SK-N-SH (cell line): ENCODE measurements around the gene CDC25A. TPM values are rescaled to one million over a fixed set of nuclear protein-coding genes. Genes with fewer than 3 reads are reported as not detected.
A peak's percentile ranks its signal among the peaks of the same experiment; 100 is the strongest.
"Not testable (repeated sequence)": the region's sequence is repeated elsewhere in the genome, so short reads cannot be mapped to it uniquely, and the experiment has no call there.

ENCODE experiments used
- CTCF ChIA-PET: fragments of 300-600, 350-600 bp; formaldehyde crosslinking; extraction: SDS; loops from one replicate; lab custom pipeline; 2021; lab: Yijun Ruan, JAX
- POLR2A ChIA-PET: fragments of 350-600 bp; sonication (Branson Sonifier 250); formaldehyde crosslinking; extraction: SDS; loops from one replicate; lab custom pipeline; 2020; ENCODE audit warnings: antibody characterized with exemption, inconsistent platforms; lab: Yijun Ruan, JAX
- DNase-seq: peaks from one replicate; pipeline ENCODE4 v3.0.0; 2012
- H2AFZ ChIP-seq: fragments of 200-600 bp; sonication (generic); 2 replicates; pipeline ENCODE4 v1.8.1; 2016; ENCODE audit warnings: antibody characterized with exemption, mild to moderate bottlenecking, low read depth
- H3F3A ChIP-seq: fragments of 200-600 bp; sonication (generic); replicated peaks from 2 replicates; pipeline ENCODE3; 2016; ENCODE audit warnings: antibody characterized with exemption, mild to moderate bottlenecking; ENCODE audit not compliant: insufficient read depth
- H3K27ac ChIP-seq, 2 experiments: fragments of 200-500 bp in 1 of 2; fragments of 200-600 bp in 1 of 2; sonication (Bioruptor generic) in 1 of 2; sonication (generic), shearing (Covaris generic) in 1 of 2; 2 replicates each; pipeline versions ENCODE4 v1.5.1 to v1.6.1; 2014 to 2016; ENCODE audit warnings: low read depth in 2 of 2, inconsistent platforms in 1 of 2, low read length in 1 of 2, mild to moderate bottlenecking in 1 of 2, mixed read lengths in 1 of 2
- H3K27me3 ChIP-seq: fragments of 200-600 bp; sonication (generic), shearing (Covaris generic); 2 replicates; pipeline ENCODE4 v1.6.1; 2016; ENCODE audit warnings: mixed run types; ENCODE audit not compliant: insufficient read depth
- H3K36me3 ChIP-seq, 2 experiments: fragments of 200-500 bp in 1 of 2; fragments of 200-600 bp in 1 of 2; sonication (Bioruptor generic) in 1 of 2; sonication (generic) in 1 of 2; replicated peaks in 1 of 2; 2 replicates each; pipeline versions ENCODE3 to v1.5.1; 2014 to 2016; ENCODE audit warnings: low read length in 1 of 2, mild to moderate bottlenecking in 1 of 2; ENCODE audit not compliant: insufficient read depth in 2 of 2, control insufficient read depth in 1 of 2
- H3K4me1 ChIP-seq, 2 experiments: fragments of 200-500 bp in 1 of 2; fragments of 200-600 bp in 1 of 2; sonication (Bioruptor generic) in 1 of 2; sonication (generic), shearing (Covaris generic) in 1 of 2; 2 replicates each; pipeline versions ENCODE4 v1.5.1 to v1.6.1; 2014 to 2016; ENCODE audit warnings: low read depth in 1 of 2, low read length in 1 of 2, mixed run types in 1 of 2; ENCODE audit not compliant: insufficient read depth in 2 of 2, control insufficient read depth in 1 of 2
- H3K4me2 ChIP-seq: fragments of 200-600 bp; sonication (generic), shearing (Covaris generic); 2 replicates; pipeline ENCODE4 v1.6.1; 2017; ENCODE audit warnings: mixed run types
- H3K4me3 ChIP-seq, 2 experiments: fragments of 200-500 bp in 1 of 2; fragments of 200-600 bp in 1 of 2; sonication (Bioruptor generic) in 1 of 2; sonication (generic), shearing (Covaris generic) in 1 of 2; 2 replicates each; pipeline versions ENCODE4 v1.5.1 to v1.8.1; 2014 to 2016; ENCODE audit warnings: low read depth in 2 of 2, inconsistent platforms in 1 of 2, low read length in 1 of 2, mild to moderate bottlenecking in 1 of 2, mixed read lengths in 1 of 2, moderate library complexity in 1 of 2
- H3K79me2 ChIP-seq: fragments of 200-600 bp; sonication (generic); 2 replicates; pipeline ENCODE4 v1.8.1; 2017; ENCODE audit warnings: mild to moderate bottlenecking; ENCODE audit not compliant: insufficient read depth
- H3K9ac ChIP-seq: fragments of 200-600 bp; sonication (generic); 2 replicates; pipeline ENCODE4 v1.6.1; 2017; ENCODE audit warnings: mixed run types
- H3K9me2 ChIP-seq: fragments of 200-600 bp; sonication (generic); 2 replicates; pipeline ENCODE4 v1.6.1; 2017; ENCODE audit warnings: mixed run types
- H3K9me3 ChIP-seq: fragments of 200-600 bp; sonication (generic); 2 replicates; pipeline ENCODE4 v1.6.1; 2017; ENCODE audit warnings: mixed run types, mild to moderate bottlenecking, moderate library complexity
- H4K20me1 ChIP-seq: fragments of 200-600 bp; sonication (generic); 2 replicates; pipeline ENCODE4 v1.6.1; 2017; ENCODE audit warnings: mild to moderate bottlenecking, mixed run types; ENCODE audit not compliant: insufficient read depth
- CTCF ChIP-seq: fragments of 200-600 bp; sonication (generic); IDR thresholded peaks from 2 replicates; pipeline ENCODE4 v1.6.1; 2017; ENCODE audit warnings: antibody characterized with exemption, mild to moderate bottlenecking, moderate library complexity
- FOSL2 ChIP-seq: IDR thresholded peaks from 2 replicates; pipeline ENCODE4 v1.4.0; 2012; ENCODE audit warnings: low read depth, mild to moderate bottlenecking, moderate library complexity, borderline replicate concordance
- GABPA ChIP-seq: IDR thresholded peaks from 2 replicates; pipeline ENCODE4 v1.4.0; 2012; ENCODE audit warnings: low read depth, mild to moderate bottlenecking
- GATA2 ChIP-seq: sonication (generic); formaldehyde crosslinking; IDR thresholded peaks from 2 replicates; pipeline ENCODE4 v1.5.0; 2020; ENCODE audit warnings: mild to moderate bottlenecking, missing genetic modification reagents
- JUND ChIP-seq: IDR thresholded peaks from 2 replicates; pipeline ENCODE4 v1.4.0; 2012
- MEF2A ChIP-seq: IDR thresholded peaks from 2 replicates; pipeline ENCODE4 v1.4.0; 2012; ENCODE audit warnings: low read depth, borderline replicate concordance
- PBX3 ChIP-seq: IDR thresholded peaks from 2 replicates; pipeline ENCODE4; 2012
- RCOR1 ChIP-seq: fragments of 150-350 bp; IDR thresholded peaks from 2 replicates; pipeline ENCODE4 v1.6.1; 2017; ENCODE audit warnings: antibody characterized with exemption, low read length
- WGBS: methylation state at CpG from one replicate; pipeline ENCODE4 v1.1.6; 2017; ENCODE audit warnings: low lambda C conversion rate; 5-methylcytosine and 5-hydroxymethylcytosine counted together
- polyA plus RNA-seq, 3 experiments: library from polyadenylated mRNA; depleted of rRNA; stranded (reverse); fragments of >200 nt; gene quantifications; 2 replicates each; pipeline ENCODE4 v1.2.3, GENCODE V29; 2012

The CDC25A gene
- polyA plus RNA-seq, 1 of the 3 experiments (the other 2 are of a cell fraction): 3.3 TPM

- ChIA-PET POLR2A (no interaction called here), CTCF (no interaction called here)
- H3K9ac ChIP-seq: no peak overlapping the region
- H3K4me2 ChIP-seq: no peak overlapping the region
- H4K20me1 ChIP-seq: no peaks in the 10 kb centered on the region
- H3K27ac ChIP-seq: no peak overlapping the region
- H3K79me2 ChIP-seq: no peaks in the 10 kb centered on the region
- 92% methylated on average over 7 of the region's 7 CpGs for WGBS
- no peak for DNase-seq
- H3K36me3 ChIP-seq: no peaks in the 10 kb centered on the region
- H2AFZ ChIP-seq: no peak overlapping the region
- H3K27me3 ChIP-seq: no peaks in the 10 kb centered on the region
- H3K4me3 ChIP-seq: no peak overlapping the region
- no peaks in the 10 kb centered on the region for H3K9me3 ChIP-seq
- TF ChIP-seq GABPA: no peak
- no peak for TF ChIP-seq JUND
- TF ChIP-seq RCOR1: no peak
- no peaks in the 10 kb centered on the region for H3F3A ChIP-seq
- H3K9me2 ChIP-seq: no peaks in the 10 kb centered on the region
- H3K4me1 ChIP-seq: no peaks in the 10 kb centered on the region
Measured at GRCh38 chr3:48118322-48118721, 69.9 kb downstream of the CDC25A start.

GRCh38 chr3:48112813-48113212, 75.4 kb downstream of the CDC25A start:
- no peaks in the 10 kb centered on the region for H3K9me2 ChIP-seq
- POLR2A ChIA-PET: no interaction called here

GRCh38 chr3:48112108-48112791, 76.0 kb downstream of the CDC25A start:
- H3F3A ChIP-seq, H3K36me3 ChIP-seq, H3K4me1 ChIP-seq, H3K27me3 ChIP-seq, H3K9me2 ChIP-seq, H3K9ac ChIP-seq, POLR2A ChIA-PET, H4K20me1 ChIP-seq, DNase-seq, H3K79me2 ChIP-seq, CTCF ChIA-PET, H3K9me3 ChIP-seq, H3K4me3 ChIP-seq: not testable (repeated sequence)
- H3K27ac ChIP-seq: peak overlapping the region in 1 of 2 experiments; percentile 36; a peak in 1 of 4 replicates
- WGBS: 84% methylated on average over 8 of the region's 8 CpGs
- peak overlapping the region; percentile 23; the same call in 1 of the 2 replicates for H3K4me2 ChIP-seq
- 0 out of 2 replicates have a peak overlapping the region, but pooled peaks have one; percentile 26 for H2AFZ ChIP-seq

More at GRCh38 chr3:48112813-48113212, 75.4 kb downstream of the CDC25A start:
- Histone ChIP-seq H3K36me3 (no peaks in the 10 kb centered on the region), H2AFZ (0 out of 2 replicates have a peak overlapping the region, but pooled peaks have one; percentile 26), H3K4me2 (0 out of 2 replicates have a peak overlapping the region, but pooled peaks have one; percentile 23), H3K27me3 (no peaks in the 10 kb centered on the region), H3K9me3 (no peaks in the 10 kb centered on the region), H3K4me3 (no peak overlapping the region), H3K9ac (no peak overlapping the region), H3K27ac (peak overlapping the region in 1 of 2 experiments; percentile 36; a peak in 1 of 4 replicates), H3F3A (no peaks in the 10 kb centered on the region), H4K20me1 (no peaks in the 10 kb centered on the region), H3K4me1 (no peaks in the 10 kb centered on the region), H3K79me2 (no peaks in the 10 kb centered on the region)
- WGBS: 60% methylated on average over 1 of the region's 1 CpG
- CTCF ChIA-PET: no interaction called here
- TF ChIP-seq MEF2A: no peak
- TF ChIP-seq PBX3: no peak
- no peak for TF ChIP-seq FOSL2
- TF ChIP-seq GATA2 (CRISPR knock-in tag): peak; percentile 40; the same call in 1 of the 2 replicates
- TF ChIP-seq CTCF: no peak
- peak; percentile 62 for DNase-seq
